ENCODE data around the gene NAXE. TPM values are rescaled to one million over a fixed set of nuclear protein-coding genes. Genes with fewer than 3 reads are reported as not detected.

The NAXE gene
- total RNA-seq, 1 donor from 2014 or later: 124 TPM

DNA sequence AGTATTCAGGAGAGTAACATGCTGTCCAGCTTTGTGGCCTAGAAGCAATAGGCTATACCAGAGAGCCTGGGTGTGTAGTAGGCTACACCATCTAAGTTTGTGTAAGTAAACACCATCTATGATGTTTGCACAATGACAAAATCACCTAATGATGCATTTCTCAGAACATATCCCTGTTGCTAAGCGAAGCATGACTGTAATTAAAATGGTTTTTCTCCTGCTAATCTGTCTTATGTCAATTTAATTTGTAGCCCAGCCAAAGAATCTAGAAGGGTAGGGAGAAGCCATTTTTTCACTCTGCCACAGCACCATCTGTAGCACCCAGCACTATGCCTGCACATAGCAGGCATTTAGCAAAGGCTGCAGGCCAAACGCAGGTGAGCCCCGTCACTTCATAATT lies 14.0 kb upstream of the NAXE start:
- DNase-seq (ENCODE audit: low read depth): no peak
- H3K4me3 ChIP-seq (ENCODE audit: low read depth, low read length): no peak overlapping the region
- TF ChIP-seq, protein P1, sequence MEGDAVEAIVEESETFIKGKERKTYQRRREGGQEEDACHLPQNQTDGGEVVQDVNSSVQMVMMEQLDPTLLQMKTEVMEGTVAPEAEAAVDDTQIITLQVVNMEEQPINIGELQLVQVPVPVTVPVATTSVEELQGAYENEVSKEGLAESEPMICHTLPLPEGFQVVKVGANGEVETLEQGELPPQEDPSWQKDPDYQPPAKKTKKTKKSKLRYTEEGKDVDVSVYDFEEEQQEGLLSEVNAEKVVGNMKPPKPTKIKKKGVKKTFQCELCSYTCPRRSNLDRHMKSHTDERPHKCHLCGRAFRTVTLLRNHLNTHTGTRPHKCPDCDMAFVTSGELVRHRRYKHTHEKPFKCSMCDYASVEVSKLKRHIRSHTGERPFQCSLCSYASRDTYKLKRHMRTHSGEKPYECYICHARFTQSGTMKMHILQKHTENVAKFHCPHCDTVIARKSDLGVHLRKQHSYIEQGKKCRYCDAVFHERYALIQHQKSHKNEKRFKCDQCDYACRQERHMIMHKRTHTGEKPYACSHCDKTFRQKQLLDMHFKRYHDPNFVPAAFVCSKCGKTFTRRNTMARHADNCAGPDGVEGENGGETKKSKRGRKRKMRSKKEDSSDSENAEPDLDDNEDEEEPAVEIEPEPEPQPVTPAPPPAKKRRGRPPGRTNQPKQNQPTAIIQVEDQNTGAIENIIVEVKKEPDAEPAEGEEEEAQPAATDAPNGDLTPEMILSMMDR (conservative IDR thresholded peaks at IDR 0.05; ENCODE audit: low read depth, low read length): no peak

DNA sequence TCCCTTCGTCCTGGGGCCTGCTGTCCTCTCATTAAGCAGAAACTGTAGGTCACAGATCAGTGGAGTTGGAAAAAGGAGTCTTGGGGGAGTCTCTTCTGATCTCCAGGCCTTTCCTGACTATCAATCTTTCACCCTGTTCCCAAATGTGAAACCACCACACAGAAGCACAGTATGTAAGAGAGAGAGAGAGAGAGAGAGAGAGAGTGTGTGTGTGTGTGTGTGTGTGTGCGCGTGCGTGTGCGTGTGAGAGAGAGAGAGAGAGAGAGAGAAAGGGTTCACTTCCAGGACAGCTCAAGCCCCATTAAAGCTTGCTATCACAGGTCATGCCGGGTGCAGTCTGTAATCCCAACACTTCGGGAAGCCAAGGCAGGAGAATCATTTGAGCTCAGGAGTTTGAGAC lies 13.5 kb upstream of the NAXE start:
- TF ChIP-seq, protein P1 (conservative IDR thresholded peaks at IDR 0.05; ENCODE audit: low read depth, low read length): no peak
- DNase-seq (ENCODE audit: low read depth): no peak
- H3K4me3 ChIP-seq (ENCODE audit: low read depth, low read length): no peak overlapping the region

DNA sequence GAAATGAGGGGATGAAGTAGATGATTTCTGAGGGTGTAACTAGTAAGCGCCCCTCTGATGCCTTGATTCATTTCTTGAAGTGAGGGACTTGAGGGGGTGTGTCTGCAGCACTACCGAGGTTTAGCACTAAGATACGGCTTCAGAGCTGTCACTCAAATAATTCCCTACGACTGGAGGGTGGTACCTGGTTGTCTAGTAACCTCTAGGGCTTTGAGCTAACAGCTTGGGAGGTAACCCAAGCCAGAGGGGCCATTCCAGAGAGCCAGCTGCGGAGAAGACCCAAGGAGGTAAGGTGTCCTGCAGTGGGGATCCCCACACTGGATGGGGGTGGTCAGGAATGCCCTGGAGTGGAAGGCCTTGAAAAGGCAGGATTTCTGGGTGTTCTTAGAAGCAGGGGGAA lies 12.1 kb upstream of the NAXE start, which contains the start of gene TTC24:
TTC24 (plus strand) TSS at position 252 of the 400 bp plus-strand sequence. CDS start 1,642 bp downstream, outside the sequence.
- TF ChIP-seq, protein P1 (conservative IDR thresholded peaks at IDR 0.05; ENCODE audit: low read depth, low read length): no peak
- DNase-seq (ENCODE audit: low read depth): no peak
- H3K4me3 ChIP-seq (ENCODE audit: low read depth, low read length): no peak within 1 kb of the TSS

DNA sequence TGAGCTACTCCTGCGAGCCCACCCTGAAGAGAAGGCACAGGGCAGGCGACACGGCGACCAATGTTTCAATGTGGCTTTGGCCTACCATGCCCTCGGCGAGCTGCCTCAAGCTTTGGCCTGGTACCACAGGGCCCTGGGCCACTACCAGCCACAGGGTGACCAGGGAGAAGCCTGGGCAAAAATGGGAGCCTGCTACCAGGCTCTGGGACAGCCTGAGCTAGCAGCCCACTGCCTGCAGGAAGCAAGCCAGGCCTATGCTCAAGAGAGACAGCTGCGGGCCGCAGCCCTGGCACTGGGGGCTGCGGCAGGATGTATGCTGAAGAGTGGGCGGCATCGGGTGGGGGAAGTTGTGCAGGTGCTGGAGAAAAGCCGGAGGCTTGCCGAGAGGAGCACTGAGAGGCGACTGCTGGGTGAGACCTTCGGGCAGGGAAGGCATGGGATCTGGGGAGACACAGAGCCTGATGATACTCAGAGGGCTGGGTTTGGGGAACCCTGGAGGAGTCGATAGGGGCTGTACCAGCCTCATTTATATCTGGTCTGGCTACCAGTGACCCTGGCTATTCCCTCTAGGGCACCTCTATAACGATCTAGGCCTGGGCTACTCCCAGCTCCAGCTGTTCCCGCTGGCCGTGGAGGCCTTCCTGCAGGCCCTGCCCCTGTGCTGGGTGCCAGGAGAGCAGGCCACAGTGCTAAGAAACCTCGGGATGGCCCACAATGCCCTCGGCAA lies 9.8 kb upstream of the NAXE start:
- TF ChIP-seq, protein P1 (conservative IDR thresholded peaks at IDR 0.05; ENCODE audit: low read depth, low read length): no peak
- no peak for DNase-seq (ENCODE audit: low read depth)
- no peak overlapping the region for H3K4me3 ChIP-seq (ENCODE audit: low read depth, low read length)

DNA sequence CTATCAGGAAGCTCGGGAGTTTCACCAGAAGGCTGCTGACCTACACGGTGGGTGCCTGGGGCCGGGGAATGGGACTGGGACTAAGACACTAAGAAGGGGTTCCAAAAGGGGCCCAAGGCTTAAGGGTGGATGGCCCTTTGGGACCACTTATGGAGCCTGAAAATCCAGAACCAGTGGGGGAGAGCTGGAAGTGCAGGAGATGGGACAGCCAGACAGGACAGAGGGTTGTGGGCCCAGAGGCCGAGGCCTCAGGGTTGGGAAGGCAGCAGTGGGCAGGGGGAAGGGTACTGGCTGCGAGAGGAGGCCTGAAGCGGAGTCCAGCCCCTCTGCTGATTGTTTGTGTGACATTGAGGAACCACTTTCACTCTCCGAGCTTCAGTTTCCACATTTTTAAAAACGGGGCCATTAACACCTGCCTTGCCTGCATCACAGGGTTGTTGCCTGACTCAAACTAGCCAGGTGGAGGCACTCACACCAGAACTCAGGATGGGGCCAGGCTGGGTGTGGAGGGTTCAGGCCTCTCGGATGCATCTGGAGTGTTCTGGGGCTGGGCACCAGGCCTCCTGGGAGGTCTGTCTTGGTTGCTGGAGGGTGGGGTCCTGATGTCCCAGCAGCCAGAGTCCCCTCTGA lies 9.1 kb upstream of the NAXE start:
- DNase-seq (ENCODE audit: low read depth): no peak
- no peak overlapping the region for H3K4me3 ChIP-seq (ENCODE audit: low read depth, low read length)
- TF ChIP-seq, protein P1 (conservative IDR thresholded peaks at IDR 0.05; ENCODE audit: low read depth, low read length): no peak

DNA sequence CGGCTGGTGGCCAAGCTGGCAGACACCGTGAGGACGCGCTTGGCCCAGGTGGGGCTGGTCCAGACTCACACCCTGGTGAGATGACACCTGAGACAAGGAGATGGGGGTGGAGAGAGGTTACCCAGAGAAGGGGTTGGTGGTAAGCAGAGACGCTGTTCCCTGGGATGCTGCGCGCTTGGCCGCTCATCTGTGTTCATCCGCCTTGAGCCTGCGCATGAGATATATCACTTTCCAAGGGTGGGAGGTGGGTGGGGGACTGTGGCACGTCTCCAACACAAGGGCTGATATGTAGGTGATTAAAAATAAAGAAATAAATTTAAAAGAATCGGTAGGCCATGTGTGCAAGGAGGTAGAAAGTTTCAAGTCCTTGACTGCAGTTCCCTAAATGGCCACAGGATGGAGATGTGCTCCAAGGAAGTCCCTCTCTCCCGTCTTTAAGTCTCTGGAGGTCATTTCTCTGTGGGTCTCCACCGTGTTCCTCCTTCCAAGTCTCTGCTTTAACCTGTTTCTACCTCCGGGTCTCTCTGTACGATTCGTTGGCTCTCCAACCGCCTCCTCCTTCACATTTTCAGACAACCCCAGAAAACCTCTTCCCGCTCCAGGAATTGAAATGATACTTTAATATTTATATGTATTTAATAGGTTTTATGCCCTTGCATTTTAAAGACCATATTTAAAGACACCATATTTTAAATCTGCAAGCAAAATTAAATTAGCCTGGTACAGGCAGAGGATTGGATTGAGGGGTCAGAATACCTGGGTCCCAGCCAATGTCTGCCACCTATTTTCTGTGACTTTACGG lies 7.6 kb upstream of the NAXE start:
- H3K4me3 ChIP-seq (ENCODE audit: low read depth, low read length): no peak overlapping the region
- TF ChIP-seq, protein P1 (conservative IDR thresholded peaks at IDR 0.05; ENCODE audit: low read depth, low read length): peak; percentile 92
- DNase-seq (ENCODE audit: low read depth): peak; percentile 53
